WERI-Rb-1 (cell line): ENCODE data around the gene RAD51B.
"Not testable (repeated sequence)": the region's sequence is repeated elsewhere in the genome, so short reads cannot be mapped to it uniquely, and the experiment has no call there.

Source experiments
- DNase-seq: peaks from one replicate; pipeline ENCODE4 v3.0.0-alpha.2; 2020
- H3K27ac ChIP-seq: fragments of 250-450 bp; sonication (Bioruptor Pico); 2 replicates; pipeline ENCODE4 v1.5.1; 2020; ENCODE audit warnings: mild to moderate bottlenecking, moderate library complexity
- H3K27me3 ChIP-seq: fragments of 250-450 bp; sonication (Bioruptor Pico); 2 replicates; pipeline ENCODE4 v1.5.1; 2021; ENCODE audit warnings: mild to moderate bottlenecking, low read depth, moderate library complexity; ENCODE audit not compliant: insufficient read depth, severe bottlenecking
- H3K36me3 ChIP-seq: fragments of 250-450 bp; sonication (Bioruptor Pico); 2 replicates; pipeline ENCODE4 v1.5.1; 2020; ENCODE audit warnings: mild to moderate bottlenecking, moderate library complexity
- H3K4me3 ChIP-seq: 2 replicates; pipeline ENCODE4 v1.5.1; 2011; ENCODE audit warnings: low read depth, mild to moderate bottlenecking, control low read depth, low read length
- H3K9me3 ChIP-seq: fragments of 250-450 bp; sonication (Bioruptor Pico); 2 replicates; pipeline ENCODE4 v1.5.1; 2021; ENCODE audit warnings: mild to moderate bottlenecking, moderate library complexity; ENCODE audit not compliant: severe bottlenecking
- TF ChIP-seq, protein P1 (sequence below): IDR thresholded peaks from 2 replicates; pipeline ENCODE4 v1.5.1; 2011; ENCODE audit warnings: low read depth, mild to moderate bottlenecking, control low read depth, inconsistent platforms, low read length

Gene RAD51B

DNA sequence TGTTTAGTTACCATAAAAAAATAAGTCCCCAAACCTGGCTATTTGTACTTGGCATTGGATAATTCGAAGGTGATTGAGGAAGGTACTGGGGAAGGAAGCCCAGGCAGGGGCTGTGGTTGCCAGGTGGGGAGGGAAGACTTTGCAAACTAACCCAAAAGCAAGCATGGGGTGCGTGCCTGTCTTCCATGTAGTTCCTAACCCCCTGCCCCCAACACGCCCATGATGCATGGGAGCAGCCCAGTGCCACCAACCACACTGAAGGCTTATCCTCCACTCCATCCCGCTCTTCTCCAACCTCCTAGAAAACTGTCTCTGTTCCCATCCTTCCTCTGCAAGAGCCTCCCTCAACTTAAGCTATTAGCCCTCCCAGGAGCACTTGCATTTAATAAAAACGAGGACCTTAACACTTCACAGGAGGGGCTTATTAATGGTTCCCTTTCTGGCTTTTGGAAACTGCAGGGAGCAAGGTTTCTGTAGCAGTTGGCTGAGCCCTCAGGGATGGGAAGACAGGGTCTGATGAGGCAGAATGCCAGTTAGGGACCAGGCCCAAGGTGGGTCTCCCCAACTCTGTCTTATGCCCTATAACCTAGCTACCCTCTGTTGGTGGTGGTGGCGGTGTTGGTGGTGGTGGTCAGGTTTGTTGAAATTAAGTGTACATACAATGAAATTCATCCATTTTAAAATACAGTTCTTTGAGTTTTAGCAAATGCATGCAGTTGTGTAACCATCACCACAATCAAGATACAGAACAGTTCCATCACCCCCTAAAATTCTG is 877.3 kb downstream of the RAD51B start:
- Histone ChIP-seq H3K27ac (no peak overlapping the region), H3K4me3 (no peak overlapping the region)
- TF ChIP-seq, protein P1, sequence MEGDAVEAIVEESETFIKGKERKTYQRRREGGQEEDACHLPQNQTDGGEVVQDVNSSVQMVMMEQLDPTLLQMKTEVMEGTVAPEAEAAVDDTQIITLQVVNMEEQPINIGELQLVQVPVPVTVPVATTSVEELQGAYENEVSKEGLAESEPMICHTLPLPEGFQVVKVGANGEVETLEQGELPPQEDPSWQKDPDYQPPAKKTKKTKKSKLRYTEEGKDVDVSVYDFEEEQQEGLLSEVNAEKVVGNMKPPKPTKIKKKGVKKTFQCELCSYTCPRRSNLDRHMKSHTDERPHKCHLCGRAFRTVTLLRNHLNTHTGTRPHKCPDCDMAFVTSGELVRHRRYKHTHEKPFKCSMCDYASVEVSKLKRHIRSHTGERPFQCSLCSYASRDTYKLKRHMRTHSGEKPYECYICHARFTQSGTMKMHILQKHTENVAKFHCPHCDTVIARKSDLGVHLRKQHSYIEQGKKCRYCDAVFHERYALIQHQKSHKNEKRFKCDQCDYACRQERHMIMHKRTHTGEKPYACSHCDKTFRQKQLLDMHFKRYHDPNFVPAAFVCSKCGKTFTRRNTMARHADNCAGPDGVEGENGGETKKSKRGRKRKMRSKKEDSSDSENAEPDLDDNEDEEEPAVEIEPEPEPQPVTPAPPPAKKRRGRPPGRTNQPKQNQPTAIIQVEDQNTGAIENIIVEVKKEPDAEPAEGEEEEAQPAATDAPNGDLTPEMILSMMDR, result no peak

GRCh38 chr14:68698773-68699172 is 879.2 kb downstream of the RAD51B start:
- H3K27ac ChIP-seq, H3K4me3 ChIP-seq, H3K9me3 ChIP-seq, H3K36me3 ChIP-seq, H3K27me3 ChIP-seq, DNase-seq: not testable (repeated sequence)

More for the DNA sequence above, 877.3 kb downstream of the RAD51B start:
- H3K27me3 ChIP-seq, result no peaks in the 10 kb centered on the region
- peaks cover 5% of the 10 kb centered on the region for H3K9me3 ChIP-seq
- DNase-seq, result no peak
- H3K36me3 ChIP-seq, result no peaks in the 10 kb centered on the region

- no peak for DNase-seq
- Histone ChIP-seq H3K9me3 (peaks cover 5% of the 10 kb centered on the region), H3K4me3 (no peak overlapping the region), H3K36me3 (no peaks in the 10 kb centered on the region), H3K27me3 (no peaks in the 10 kb centered on the region), H3K27ac (no peak overlapping the region)
- TF ChIP-seq, protein P1, result no peak
These were observed 881.6 kb downstream of the RAD51B start for GRCh38 chr14:68701001-68701741.

GRCh38 chr14:68702135-68702534 is 882.6 kb downstream of the RAD51B start:
- Histone ChIP-seq H3K4me3 (no peak overlapping the region), H3K9me3 (peaks cover 5% of the 10 kb centered on the region), H3K27me3 (no peaks in the 10 kb centered on the region), H3K27ac (no peak overlapping the region), H3K36me3 (no peaks in the 10 kb centered on the region)
- no peak for DNase-seq
- TF ChIP-seq, protein P1, result no peak

DNA sequence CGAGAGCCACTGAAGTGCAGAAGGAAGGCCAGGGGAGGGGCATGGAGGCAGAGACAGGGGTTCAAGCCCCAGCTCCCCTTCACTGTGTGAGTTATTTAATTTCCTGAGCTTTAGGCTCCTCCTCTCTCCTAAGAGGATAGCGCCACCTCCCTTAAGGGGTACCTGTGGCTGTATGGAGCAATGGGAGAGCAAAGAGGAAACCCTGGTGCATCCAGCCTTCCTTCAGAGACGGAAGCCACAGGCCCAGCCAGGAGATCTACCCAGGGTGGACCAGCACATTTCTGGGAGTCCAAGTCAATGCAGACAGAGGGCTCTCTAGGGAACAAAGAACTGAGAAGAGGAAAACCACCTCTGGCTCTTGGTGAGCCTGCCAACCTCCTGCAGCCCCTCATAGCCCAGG is 883.0 kb downstream of the RAD51B start:
- TF ChIP-seq, protein P1, result no peak
- H3K27me3 ChIP-seq, result no peaks in the 10 kb centered on the region
- H3K36me3 ChIP-seq, result no peaks in the 10 kb centered on the region
- peaks cover 5% of the 10 kb centered on the region for H3K9me3 ChIP-seq
- H3K4me3 ChIP-seq, result no peak overlapping the region
- no peak for DNase-seq
- H3K27ac ChIP-seq, result no peak overlapping the region

DNA sequence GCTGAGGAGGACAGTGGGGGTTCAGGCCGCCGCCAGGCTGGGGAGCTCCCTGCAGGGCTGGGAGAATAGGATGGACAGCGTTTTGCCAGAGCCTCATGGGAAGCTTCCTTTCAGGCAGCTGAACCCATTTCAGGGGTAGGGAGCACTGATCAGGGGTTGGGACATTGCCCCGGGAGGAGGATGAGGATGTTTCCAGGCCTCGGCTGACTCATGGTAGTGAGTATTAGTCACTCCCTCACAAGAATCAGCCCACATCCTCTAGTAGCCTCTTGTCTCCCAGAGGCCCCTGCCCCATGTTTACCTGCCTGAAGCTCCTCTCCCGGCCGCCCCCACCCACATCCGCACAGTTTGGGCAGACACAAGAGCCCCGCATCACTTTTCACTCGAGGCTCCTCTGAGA is 883.5 kb downstream of the RAD51B start:
- Histone ChIP-seq H3K27me3 (no peaks in the 10 kb centered on the region), H3K36me3 (no peaks in the 10 kb centered on the region), H3K4me3 (no peak overlapping the region), H3K9me3 (peaks cover 5% of the 10 kb centered on the region), H3K27ac (no peak overlapping the region)
- TF ChIP-seq, protein P1, result no peak
- DNase-seq, result no peak
